ENCODE measurements around the gene EOMES. TPM values are rescaled to one million over a fixed set of nuclear protein-coding genes. Genes with fewer than 3 reads are reported as not detected.

The EOMES gene
- total and polyA plus RNA-seq, 2 of the 8 experiments (the other 6 are each of a cell fraction or from before 2014, with no cell fraction given) = 0.09 to 0.47 TPM

DNA sequence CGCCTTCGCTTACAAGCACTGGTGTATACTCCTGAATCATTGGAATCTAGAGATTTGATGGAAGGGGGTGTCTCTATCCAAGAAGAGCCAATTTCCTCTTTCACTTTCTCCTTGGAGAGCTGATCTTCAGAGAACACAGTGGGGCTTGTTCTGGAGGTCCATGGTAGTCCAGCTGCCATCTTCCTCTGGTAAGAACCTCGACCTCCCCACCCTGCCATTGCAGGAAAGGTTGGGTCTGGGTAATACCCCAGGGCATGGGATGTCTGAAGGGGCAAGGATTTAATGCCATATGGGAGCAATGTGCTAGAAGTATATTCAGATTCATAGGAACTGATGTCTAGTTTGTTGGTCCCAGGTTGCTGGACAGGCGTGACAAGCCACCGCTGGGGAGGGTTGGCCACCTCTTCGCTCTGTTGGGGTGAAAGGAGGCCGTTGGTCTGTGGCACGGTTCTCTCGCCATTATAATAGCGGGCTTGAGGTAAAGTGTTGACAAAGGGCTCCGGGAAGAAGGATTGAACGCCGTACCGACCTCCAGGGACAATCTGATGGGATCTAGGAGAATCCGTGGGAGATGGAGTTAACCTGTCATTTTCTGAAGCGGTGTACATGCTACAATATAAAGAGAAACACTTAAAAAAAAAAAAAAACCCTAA, 4.8 kb downstream of the EOMES start:
- ChIA-PET POLR2A (ENCODE audit: partially characterized antibody) (interaction anchor here (0.6 kb wide), 1 partner anchor 87 kb away, joined by 4 read pairs; no protein-coding TSS in a partner anchor), CTCF (ENCODE audit: partially characterized antibody) (interaction anchor here (0.9 kb wide), 1 partner anchor 632 kb away, joined by 3 read pairs; no protein-coding TSS in a partner anchor)
- Histone ChIP-seq H4K20me1 (replicated peaks in 1 of 2; ENCODE audit: control insufficient read depth in 1 of 2, insufficient read depth in 2 of 2, low read length in 2 of 2) (peaks cover 11 to 18% of the 10 kb centered on the region in 2 experiments), H3K14ac (ENCODE audit: insufficient read length) (no peak overlapping the region), H3K4me1 (replicated peaks in 1 of 4; ENCODE audit: control insufficient read depth in 3 of 4, insufficient read depth in 4 of 4, low read length in 3 of 4) (peaks cover 9 to 37% (median 26%) of the 10 kb centered on the region in 4 experiments), H2BK20ac (ENCODE audit: low read length) (no peak overlapping the region), H4K5ac (ENCODE audit: insufficient read length, low read depth, low read length) (no peak overlapping the region), H3K23ac (ENCODE audit: insufficient read length) (no peak overlapping the region), H2AK5ac (ENCODE audit: low read depth, low read length) (no peak overlapping the region), H2BK120ac (replicated peaks; ENCODE audit: low read depth, low read length) (no peak overlapping the region), H3K23me2 (ENCODE audit: low read depth, low read length) (peaks cover 16% of the 10 kb centered on the region), H3K27me3 (replicated peaks in 1 of 4; ENCODE audit: control insufficient read depth in 3 of 4, extremely low read depth in 1 of 4, insufficient read depth in 3 of 4, low read length in 3 of 4) (peaks cover 77 to 100% (median 92%) of the 10 kb centered on the region in 4 experiments), H3K4me3 (ENCODE audit: extremely low read depth in 1 of 4, insufficient read depth in 2 of 4, low read depth in 3 of 4, low read length in 4 of 4) (no peak overlapping the region), H3K36me3 (ENCODE audit: control insufficient read depth in 2 of 4, insufficient read depth in 4 of 4, low read length in 3 of 4) (no peaks in the 10 kb centered on the region), H3K9me3 (ENCODE audit: insufficient read depth in 2 of 2, low read depth in 1 of 2, low read length in 1 of 2) (no peaks in the 10 kb centered on the region), H3K79me1 (ENCODE audit: low read depth, low read length) (no peaks in the 10 kb centered on the region), H2BK15ac (ENCODE audit: low read length) (no peak overlapping the region), H3K4ac (replicated peaks; ENCODE audit: insufficient read length, low read depth, low read length) (no peak overlapping the region), H2BK5ac (ENCODE audit: low read depth, low read length) (no peak overlapping the region), H3K18ac (ENCODE audit: extremely low read depth, low read length) (no peak overlapping the region; the same call in 1 of the 2 replicates), H3K4me2 (ENCODE audit: insufficient read depth in 1 of 2, low read depth in 2 of 2, low read length in 2 of 2) (peak overlapping the region in 1 of 2 experiments; percentile 17; a peak in 1 of 4 replicates), H2AFZ (ENCODE audit: low read length) (no peak overlapping the region), H4K8ac (ENCODE audit: extremely low read depth, insufficient read depth, low read length) (no peak overlapping the region), H3K9ac (replicated peaks in 1 of 4; ENCODE audit: extremely low read depth in 1 of 4, low read depth in 3 of 4, low read length in 3 of 4) (no peak overlapping the region), H3K79me2 (ENCODE audit: control insufficient read depth in 1 of 2, insufficient read depth in 2 of 2, low read length in 2 of 2) (no peaks in the 10 kb centered on the region), H4K91ac (replicated peaks; ENCODE audit: insufficient read length, low read length) (no peak overlapping the region), H2BK12ac (ENCODE audit: low read depth, low read length) (no peak overlapping the region), H3K56ac (replicated peaks; ENCODE audit: insufficient read length, low read depth, low read length) (no peak overlapping the region), H3K27ac (ENCODE audit: low read depth, low read length) (no peak overlapping the region)
- DNase-seq (ENCODE audit: low read depth in 1 of 2, low spot score in 2 of 2) = no peak
- WGBS, 2 experiments (ENCODE audit: extremely low coverage in 1 of 2, insufficient coverage in 1 of 2, insufficient read length in 1 of 2, insufficient replicate concordance in 2 of 2, low coverage in 1 of 2, low lambda C conversion rate in 2 of 2, missing lambda C conversion rate in 1 of 2) = 23% methylated on average over 16 of the region's 16 CpGs; no CpG with 5 or more reads in 1 of the 2 experiments
- no peak for FAIRE-seq
- no peak for TF ChIP-seq KDM5A (IDR thresholded peaks at IDR 0.05; ENCODE audit: low read length)
- no peak for TF ChIP-seq POU5F1 (IDR thresholded peaks at IDR 0.05; ENCODE audit: low read depth, low read length)
- no peak for TF ChIP-seq BRCA1 (IDR thresholded peaks at IDR 0.05; ENCODE audit: low read depth, low read length)
- no peak for TF ChIP-seq USF2 (IDR thresholded peaks at IDR 0.05; ENCODE audit: low read length)
- TF ChIP-seq TAF1 (IDR thresholded peaks at IDR 0.05; ENCODE audit: low read depth, low read length) = no peak
- no peak for TF ChIP-seq E2F6 (IDR thresholded peaks at IDR 0.05)
- no peak for TF ChIP-seq HDAC6 (IDR thresholded peaks at IDR 0.05; ENCODE audit: low read depth, low read length)
- TF ChIP-seq CBX5 (IDR thresholded peaks at IDR 0.05; ENCODE audit: low read depth, low read length) = no peak
- TF ChIP-seq CREB1 (IDR thresholded peaks at IDR 0.05) = no peak
- TF ChIP-seq CHD1 (IDR thresholded peaks at IDR 0.05; ENCODE audit: low read depth, low read length) = no peak
- TF ChIP-seq RBBP5 (IDR thresholded peaks at IDR 0.05; ENCODE audit: borderline replicate concordance, low read depth, low read length) = no peak
- peak; percentile 84; the same call in 1 of the 2 replicates for TF ChIP-seq SUZ12 (IDR thresholded peaks at IDR 0.05; ENCODE audit: low read length)

All from H1 (cell line).